IMR-90 (cell line): Measurements from ENCODE around the gene SIK3.

ENCODE experiments used
- BHLHE40 ChIP-seq: fragments of 150-350 bp; IDR thresholded peaks from 2 replicates; pipeline ENCODE4 v1.6.1; 2016; ENCODE audit warnings: mild to moderate bottlenecking, low read depth, low read length
- CEBPB ChIP-seq: IDR thresholded peaks from 2 replicates; pipeline ENCODE4 v1.6.1; 2012; ENCODE audit warnings: low read depth, low read length, improper control_type of control experiment
- CTCF ChIP-seq: conservative IDR thresholded peaks from 2 replicates; pipeline ENCODE4 v1.5.1; 2012; ENCODE audit warnings: mild to moderate bottlenecking, low read depth, low read length, improper control_type of control experiment
- MAFK ChIP-seq: IDR thresholded peaks from 2 replicates; pipeline ENCODE4 v1.6.1; 2012; ENCODE audit warnings: low read depth, low read length, improper control_type of control experiment
- MAZ ChIP-seq: IDR thresholded peaks from 2 replicates; pipeline ENCODE4 v1.6.1; 2012; ENCODE audit warnings: low read depth, mild to moderate bottlenecking, low read length, improper control_type of control experiment, moderate library complexity, borderline replicate concordance
- MXI1 ChIP-seq: IDR thresholded peaks from 2 replicates; pipeline ENCODE4 v1.6.1; 2012; ENCODE audit warnings: low read depth, mild to moderate bottlenecking, low read length, moderate library complexity, borderline replicate concordance
- NFE2L2 ChIP-seq: fragments of 150-350 bp; IDR thresholded peaks from 2 replicates; pipeline ENCODE4 v1.6.1; 2016; ENCODE audit warnings: low read depth, mild to moderate bottlenecking, low read length
- POLR2A ChIP-seq: IDR thresholded peaks from 2 replicates; pipeline ENCODE4 v1.6.1; 2012; ENCODE audit warnings: mild to moderate bottlenecking, low read depth, low read length
- RAD21 ChIP-seq: IDR thresholded peaks from 2 replicates; pipeline ENCODE4 v1.6.1; 2012; ENCODE audit warnings: low read length, improper control_type of control experiment
- RCOR1 ChIP-seq: IDR thresholded peaks from 2 replicates; pipeline ENCODE4 v1.6.1; 2012; ENCODE audit warnings: mild to moderate bottlenecking, low read length, improper control_type of control experiment; ENCODE audit not compliant: insufficient replicate concordance
- RFX5 ChIP-seq: IDR thresholded peaks from 2 replicates; pipeline ENCODE4 v1.8.0; 2012; ENCODE audit warnings: low read depth, mild to moderate bottlenecking, low read length, moderate library complexity
- SMC3 ChIP-seq: fragments of 150-350 bp; IDR thresholded peaks from 2 replicates; pipeline ENCODE4 v1.6.1; 2016; ENCODE audit warnings: low read depth, mild to moderate bottlenecking, antibody characterized with exemption, low read length, moderate library complexity
- USF2 ChIP-seq: fragments of 150-350 bp; IDR thresholded peaks from 2 replicates; pipeline ENCODE4 v1.6.1; 2017; ENCODE audit warnings: mild to moderate bottlenecking, antibody characterized with exemption, low read length, low read depth

- no peak for TF ChIP-seq MAFK
- TF ChIP-seq CTCF, result no peak
- TF ChIP-seq RCOR1, result no peak
- no peak for TF ChIP-seq CEBPB
- TF ChIP-seq POLR2A, result no peak
- TF ChIP-seq RFX5, result no peak
- no peak for TF ChIP-seq SMC3
- no peak for TF ChIP-seq USF2
- TF ChIP-seq MXI1, result no peak
- TF ChIP-seq BHLHE40, result no peak
- TF ChIP-seq MAZ, result no peak
- TF ChIP-seq RAD21, result no peak
- TF ChIP-seq NFE2L2, result no peak
Measured at GRCh38 chr11:116849060-116849459, 249.2 kb downstream of the SIK3 start.
